Progenitor cell of endocrine pancreas (in vitro differentiated cells): Measurements from ENCODE around the gene DNAJC7. TPM values are rescaled to one million over a fixed set of nuclear protein-coding genes. Genes with fewer than 3 reads are reported as not detected.

ENCODE experiments used
- DNase-seq: peaks from one replicate; pipeline ENCODE4 v3.0.0; 2021; ENCODE audit warnings: low spot score; ENCODE audit not compliant: unreplicated experiment
- H3K27ac Mint-ChIP-seq: 2 replicates; pipeline ENCODE4 v1.8.0; 2021; ENCODE audit warnings: mild to moderate bottlenecking, moderate library complexity, mixed read lengths
- H3K27me3 Mint-ChIP-seq: 2 replicates; pipeline ENCODE4 v1.8.0; 2021; ENCODE audit warnings: mixed read lengths
- H3K36me3 Mint-ChIP-seq: 2 replicates; pipeline ENCODE4 v1.8.0; 2022; ENCODE audit warnings: mixed read lengths; ENCODE audit not compliant: insufficient read depth
- H3K4me1 Mint-ChIP-seq: 2 replicates; pipeline ENCODE4 v1.8.0; 2021; ENCODE audit warnings: low read depth, mixed read lengths
- H3K4me3 Mint-ChIP-seq: 2 replicates; pipeline ENCODE4 v1.8.0; 2021; ENCODE audit warnings: low read depth, mild to moderate bottlenecking, moderate library complexity, mixed read lengths
- H3K9me3 Mint-ChIP-seq: 2 replicates; pipeline ENCODE4 v1.8.0; 2021; ENCODE audit warnings: low read depth, mixed read lengths
- CTCF ChIP-seq: fragments of 200-600 bp; sonication (generic); IDR thresholded peaks from one replicate; pipeline ENCODE4 v1.5.0; 2021; ENCODE audit warnings: antibody characterized with exemption, mild to moderate bottlenecking; ENCODE audit not compliant: unreplicated experiment
- total RNA-seq: library from RNA; stranded (reverse); gene quantifications from 2 replicates; pipeline ENCODE4 v1.2.1, GENCODE V29; 2021

The DNAJC7 gene
- total RNA-seq, 1 donor from 2014 or later = 117 TPM

- Mint-ChIP-seq H3K27ac (no peak overlapping the region), H3K4me3 (no peak overlapping the region), H3K4me1 (no peaks in the 10 kb centered on the region), H3K9me3 (no peaks in the 10 kb centered on the region), H3K27me3 (no peaks in the 10 kb centered on the region), H3K36me3 (no peaks in the 10 kb centered on the region)
- DNase-seq = no peak
- no peak for TF ChIP-seq CTCF
Observed at GRCh38 chr17:42040818-42041217, 23.6 kb upstream of the DNAJC7 start.

GRCh38 chr17:42039794-42040763 is 22.8 kb upstream of the DNAJC7 start:
- no peaks in the 10 kb centered on the region for H3K36me3 Mint-ChIP-seq
- no peak for DNase-seq
- H3K9me3 Mint-ChIP-seq = no peaks in the 10 kb centered on the region
- no peak overlapping the region for H3K4me3 Mint-ChIP-seq
- H3K27me3 Mint-ChIP-seq = no peaks in the 10 kb centered on the region
- no peaks in the 10 kb centered on the region for H3K4me1 Mint-ChIP-seq
- H3K27ac Mint-ChIP-seq = no peak overlapping the region
- no peak for TF ChIP-seq CTCF

- H3K27ac Mint-ChIP-seq = no peak overlapping the region
- no peak for TF ChIP-seq CTCF
- no peaks in the 10 kb centered on the region for H3K4me1 Mint-ChIP-seq
- DNase-seq = no peak
- no peaks in the 10 kb centered on the region for H3K36me3 Mint-ChIP-seq
- H3K27me3 Mint-ChIP-seq = no peaks in the 10 kb centered on the region
- no peak overlapping the region for H3K4me3 Mint-ChIP-seq
- H3K9me3 Mint-ChIP-seq = no peaks in the 10 kb centered on the region
Observed at GRCh38 chr17:42038221-42038973, 21.2 kb upstream of the DNAJC7 start.

- no peak for TF ChIP-seq CTCF
- DNase-seq = no peak
- Mint-ChIP-seq H3K9me3 (no peaks in the 10 kb centered on the region), H3K36me3 (no peaks in the 10 kb centered on the region), H3K4me1 (no peaks in the 10 kb centered on the region), H3K4me3 (no peak overlapping the region), H3K27me3 (no peaks in the 10 kb centered on the region), H3K27ac (no peak overlapping the region)
Observed at GRCh38 chr17:42034059-42034458, 16.8 kb upstream of the DNAJC7 start.

- Mint-ChIP-seq H3K27ac (no peak overlapping the region), H3K4me1 (no peaks in the 10 kb centered on the region), H3K27me3 (peaks cover 4% of the 10 kb centered on the region), H3K4me3 (no peak overlapping the region), H3K9me3 (no peaks in the 10 kb centered on the region), H3K36me3 (no peaks in the 10 kb centered on the region)
- no peak for TF ChIP-seq CTCF
- DNase-seq = no peak
Observed at GRCh38 chr17:42031584-42031983, 14.3 kb upstream of the DNAJC7 start.
